HEK293 (cell line): ENCODE results near the gene EIF3L.

ENCODE experiments used
- BCL11A ChIP-seq: fragments of 450-650 bp; formaldehyde crosslinking; IDR thresholded peaks from 2 replicates; pipeline ENCODE4 v1.5.1; 2016; ENCODE audit warnings: low read depth, missing biosample characterization, missing genetic modification characterization
- EGR2 ChIP-seq: fragments of 450-650 bp; formaldehyde crosslinking; IDR thresholded peaks from 2 replicates; pipeline ENCODE4 v1.5.1; 2016; ENCODE audit warnings: low read depth, missing biosample characterization, missing genetic modification characterization
- GFI1B ChIP-seq: fragments of 450-650 bp; formaldehyde crosslinking; IDR thresholded peaks from 2 replicates; pipeline ENCODE4 v1.5.1; 2016; ENCODE audit warnings: missing biosample characterization, missing genetic modification characterization
- GLIS2 ChIP-seq: fragments of 450-650 bp; formaldehyde crosslinking; IDR thresholded peaks from 2 replicates; pipeline ENCODE4 v1.5.1; 2016; ENCODE audit warnings: missing biosample characterization, missing genetic modification characterization
- KLF1 ChIP-seq: fragments of 450-650 bp; formaldehyde crosslinking; IDR thresholded peaks from 2 replicates; pipeline ENCODE4 v1.5.1; 2016; ENCODE audit warnings: missing biosample characterization, missing genetic modification characterization
- MYNN ChIP-seq: fragments of 450-650 bp; formaldehyde crosslinking; IDR thresholded peaks from 2 replicates; pipeline ENCODE4 v1.5.1; 2016; ENCODE audit warnings: missing biosample characterization, missing genetic modification characterization, borderline replicate concordance
- PRDM1 ChIP-seq: fragments of 450-650 bp; formaldehyde crosslinking; IDR thresholded peaks from 2 replicates; pipeline ENCODE4; 2016; ENCODE audit warnings: missing biosample characterization, missing genetic modification characterization
- ZBTB1 ChIP-seq: fragments of 450-650 bp; formaldehyde crosslinking; IDR thresholded peaks from 2 replicates; pipeline ENCODE4 v1.5.1; 2016; ENCODE audit warnings: missing biosample characterization, missing genetic modification characterization
- ZBTB20 ChIP-seq: fragments of 450-650 bp; formaldehyde crosslinking; IDR thresholded peaks from 2 replicates; pipeline ENCODE4 v1.5.1; 2016; ENCODE audit warnings: missing biosample characterization, missing genetic modification characterization
- ZEB2 ChIP-seq: fragments of 450-650 bp; formaldehyde crosslinking; IDR thresholded peaks from 2 replicates; pipeline ENCODE4 v1.5.1; 2016; ENCODE audit warnings: missing biosample characterization, missing genetic modification characterization
- ZFP37 ChIP-seq: fragments of 450-650 bp; formaldehyde crosslinking; IDR thresholded peaks from 2 replicates; pipeline ENCODE4 v1.5.1; 2016; ENCODE audit warnings: missing biosample characterization, missing genetic modification characterization
- ZNF132 ChIP-seq: fragments of 450-650 bp; formaldehyde crosslinking; IDR thresholded peaks from 2 replicates; pipeline ENCODE4 v1.5.1; 2017; ENCODE audit warnings: missing biosample characterization, missing genetic modification characterization, borderline replicate concordance
- ZNF19 ChIP-seq: fragments of 450-650 bp; formaldehyde crosslinking; IDR thresholded peaks from 2 replicates; pipeline ENCODE4; 2016; ENCODE audit warnings: missing biosample characterization, missing genetic modification characterization, low read depth
- ZNF202 ChIP-seq: fragments of 450-650 bp; formaldehyde crosslinking; IDR thresholded peaks from 2 replicates; pipeline ENCODE4 v1.5.1; 2016; ENCODE audit warnings: missing biosample characterization, missing genetic modification characterization, borderline replicate concordance
- ZNF274 ChIP-seq, 2 experiments: fragments of 200-500 bp in 1 of 2; fragments of 450-650 bp in 1 of 2; sonication (Bioruptor generic) in 1 of 2; formaldehyde crosslinking in 1 of 2; IDR thresholded peaks; 2 replicates each; pipeline versions ENCODE4 v1.5.1 to v1.6.1; 2014 to 2016; ENCODE audit warnings: borderline replicate concordance in 1 of 2, inconsistent platforms in 1 of 2, low read length in 1 of 2, missing biosample characterization in 1 of 2, missing genetic modification characterization in 1 of 2
- ZNF292 ChIP-seq: fragments of 450-650 bp; formaldehyde crosslinking; IDR thresholded peaks from 2 replicates; pipeline ENCODE4 v1.5.1; 2016; ENCODE audit warnings: low read depth, missing biosample characterization, missing genetic modification characterization, borderline replicate concordance
- ZNF426 ChIP-seq: fragments of 450-650 bp; formaldehyde crosslinking; IDR thresholded peaks from 2 replicates; pipeline ENCODE4 v1.5.1; 2017; ENCODE audit warnings: missing biosample characterization, missing genetic modification characterization, mild to moderate bottlenecking, inconsistent platforms, moderate library complexity
- ZNF473 ChIP-seq: fragments of 450-650 bp; formaldehyde crosslinking; IDR thresholded peaks from 2 replicates; pipeline ENCODE4 v1.5.1; 2017; ENCODE audit warnings: missing biosample characterization, missing genetic modification characterization
- ZNF501 ChIP-seq: fragments of 450-650 bp; formaldehyde crosslinking; IDR thresholded peaks from 2 replicates; pipeline ENCODE4 v1.5.1; 2016; ENCODE audit warnings: missing biosample characterization, missing genetic modification characterization
- ZNF544 ChIP-seq: fragments of 450-650 bp; formaldehyde crosslinking; IDR thresholded peaks from 2 replicates; pipeline ENCODE4 v1.5.0; 2017; ENCODE audit warnings: missing biosample characterization, missing genetic modification characterization
- ZNF549 ChIP-seq: fragments of 450-650 bp; IDR thresholded peaks from 2 replicates; pipeline ENCODE4 v1.5.1; 2018; ENCODE audit warnings: missing biosample characterization, missing genetic modification characterization, mild to moderate bottlenecking, inconsistent platforms, moderate library complexity
- ZNF626 ChIP-seq: fragments of 450-650 bp; sonication (Bioruptor Pico); formaldehyde crosslinking; IDR thresholded peaks from 2 replicates; pipeline ENCODE4 v1.5.1; 2018; ENCODE audit warnings: missing biosample characterization, missing genetic modification characterization, inconsistent platforms
- ZNF768 ChIP-seq: fragments of 450-650 bp; formaldehyde crosslinking; IDR thresholded peaks from 2 replicates; pipeline ENCODE4 v1.5.1; 2018; ENCODE audit warnings: missing biosample characterization, mild to moderate bottlenecking, missing genetic modification characterization
- ZNF776 ChIP-seq: fragments of 450-650 bp; formaldehyde crosslinking; IDR thresholded peaks from 2 replicates; pipeline ENCODE4 v1.5.0; 2017; ENCODE audit warnings: missing biosample characterization, missing genetic modification characterization, borderline replicate concordance
- ZNF792 ChIP-seq: fragments of 450-650 bp; formaldehyde crosslinking; IDR thresholded peaks from 2 replicates; pipeline ENCODE4 v1.5.1; 2016; ENCODE audit warnings: missing biosample characterization, missing genetic modification characterization
- TF ChIP-seq, protein P1 (sequence below): fragments of 450-650 bp; formaldehyde crosslinking; IDR thresholded peaks from 2 replicates; pipeline ENCODE4 v1.5.1; 2016; ENCODE audit warnings: missing biosample characterization, missing genetic modification characterization
- TF ChIP-seq, protein P2 (sequence below): fragments of 450-650 bp; formaldehyde crosslinking; IDR thresholded peaks from 2 replicates; pipeline ENCODE4 v1.5.1; 2016; ENCODE audit warnings: missing biosample characterization, missing genetic modification characterization
- TF ChIP-seq, protein P3 (sequence below): fragments of 450-650 bp; formaldehyde crosslinking; IDR thresholded peaks from 2 replicates; pipeline ENCODE4 v1.5.1; 2016; ENCODE audit warnings: missing biosample characterization, missing genetic modification characterization, borderline replicate concordance
- TF ChIP-seq, protein P4 (sequence below): fragments of 450-650 bp; formaldehyde crosslinking; IDR thresholded peaks from 2 replicates; pipeline ENCODE4 v1.5.1; 2016; ENCODE audit warnings: missing biosample characterization, missing genetic modification characterization

Gene EIF3L

DNA sequence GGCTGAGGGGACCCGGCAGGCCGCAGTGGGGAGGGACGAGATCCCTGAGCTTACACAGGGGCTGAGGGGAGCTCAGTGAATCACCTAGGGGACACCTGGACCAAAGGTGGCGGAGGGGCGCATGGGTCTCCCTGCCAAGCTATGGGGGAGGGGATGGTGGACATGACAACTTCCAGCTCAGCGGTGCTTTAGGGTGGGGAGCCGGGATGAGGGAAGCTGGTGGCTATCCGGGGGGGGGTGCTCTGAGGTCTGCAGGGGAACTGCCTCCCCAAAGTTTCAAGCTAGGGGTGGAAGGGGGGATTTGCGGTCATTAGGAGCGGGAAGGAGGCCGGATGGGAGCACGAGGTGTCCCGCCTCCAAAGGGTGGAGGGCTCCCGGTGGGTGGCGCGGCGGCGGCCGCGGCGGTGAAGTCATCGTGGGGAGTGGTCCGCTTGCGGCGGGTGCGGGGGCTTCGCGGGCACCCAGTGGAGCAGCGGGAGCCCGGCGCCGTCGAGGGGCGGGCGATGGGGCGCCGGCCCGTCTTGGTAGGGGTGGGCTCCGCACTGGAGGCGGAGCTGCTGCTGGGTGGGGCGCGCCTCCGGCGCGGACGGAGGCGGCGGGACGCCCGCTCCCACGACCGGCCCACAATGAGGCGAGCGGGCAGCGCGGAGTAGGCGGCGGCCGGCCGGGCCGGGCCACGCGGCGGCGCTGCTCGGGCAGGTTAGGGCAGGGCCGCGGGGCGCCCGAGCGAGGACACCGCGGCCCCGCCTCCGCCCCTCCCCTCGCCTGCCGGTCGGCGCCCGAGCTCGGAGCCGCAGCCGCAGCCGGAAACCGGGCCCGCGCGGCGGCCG is 56.5 kb downstream of the EIF3L start, which contains the start of gene MICALL1 (continued):
- TF ChIP-seq, protein P1, sequence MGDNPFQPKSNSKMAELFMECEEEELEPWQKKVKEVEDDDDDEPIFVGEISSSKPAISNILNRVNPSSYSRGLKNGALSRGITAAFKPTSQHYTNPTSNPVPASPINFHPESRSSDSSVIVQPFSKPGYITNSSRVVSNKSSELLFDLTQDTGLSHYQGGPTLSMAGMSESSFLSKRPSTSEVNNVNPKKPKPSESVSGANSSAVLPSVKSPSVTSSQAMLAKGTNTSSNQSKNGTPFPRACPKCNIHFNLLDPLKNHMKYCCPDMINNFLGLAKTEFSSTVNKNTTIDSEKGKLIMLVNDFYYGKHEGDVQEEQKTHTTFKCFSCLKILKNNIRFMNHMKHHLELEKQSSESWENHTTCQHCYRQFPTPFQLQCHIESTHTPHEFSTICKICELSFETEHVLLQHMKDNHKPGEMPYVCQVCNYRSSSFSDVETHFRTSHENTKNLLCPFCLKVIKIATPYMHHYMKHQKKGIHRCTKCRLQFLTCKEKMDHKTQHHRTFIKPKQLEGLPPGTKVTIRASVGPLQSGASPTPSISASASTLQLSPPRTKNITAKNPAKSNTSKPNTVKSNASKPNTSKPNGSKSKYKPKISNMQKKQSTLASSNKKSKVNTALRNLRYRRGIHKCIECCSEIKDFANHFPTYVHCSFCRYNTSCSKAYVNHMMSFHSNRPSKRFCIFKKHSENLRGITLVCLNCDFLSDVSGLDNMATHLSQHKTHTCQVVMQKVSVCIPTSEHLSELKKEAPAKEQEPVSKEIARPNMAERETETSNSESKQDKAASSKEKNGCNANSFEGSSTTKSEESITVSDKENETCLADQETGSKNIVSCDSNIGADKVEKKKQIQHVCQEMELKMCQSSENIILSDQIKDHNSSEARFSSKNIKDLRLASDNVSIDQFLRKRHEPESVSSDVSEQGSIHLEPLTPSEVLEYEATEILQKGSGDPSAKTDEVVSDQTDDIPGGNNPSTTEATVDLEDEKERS (tag by site-specific recombination) = no peak
- TF ChIP-seq KLF1 (tag by site-specific recombination) = peak; percentile 89
- no peak for TF ChIP-seq ZNF426 (tag by site-specific recombination)
- TF ChIP-seq, protein P2, sequence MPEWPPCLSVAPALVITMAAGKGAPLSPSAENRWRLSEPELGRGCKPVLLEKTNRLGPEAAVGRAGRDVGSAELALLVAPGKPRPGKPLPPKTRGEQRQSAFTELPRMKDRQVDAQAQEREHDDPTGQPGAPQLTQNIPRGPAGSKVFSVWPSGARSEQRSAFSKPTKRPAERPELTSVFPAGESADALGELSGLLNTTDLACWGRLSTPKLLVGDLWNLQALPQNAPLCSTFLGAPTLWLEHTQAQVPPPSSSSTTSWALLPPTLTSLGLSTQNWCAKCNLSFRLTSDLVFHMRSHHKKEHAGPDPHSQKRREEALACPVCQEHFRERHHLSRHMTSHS = no peak
- TF ChIP-seq ZBTB1 (tag by site-specific recombination) = no peak
- no peak for TF ChIP-seq ZNF768 (tag by site-specific recombination)
- no peak for TF ChIP-seq ZNF274 (IDR thresholded peaks at IDR 0.05; ENCODE audit: low read length)
- no peak for TF ChIP-seq ZNF274 (tag by site-specific recombination; IDR thresholded peaks at IDR 0.05; ENCODE audit: borderline replicate concordance)
- no peak for TF ChIP-seq ZNF19 (tag by site-specific recombination)
- TF ChIP-seq ZNF549 = no peak
- no peak for TF ChIP-seq ZNF202 (tag by site-specific recombination)
- no peak for TF ChIP-seq ZNF544 (tag by site-specific recombination)
- no peak for TF ChIP-seq ZEB2
- TF ChIP-seq PRDM1 (tag by site-specific recombination) = no peak
- no peak for TF ChIP-seq ZNF626 (tag by site-specific recombination)
- TF ChIP-seq ZNF792 (tag by site-specific recombination) = no peak; the same call in 1 of the 2 replicates
- TF ChIP-seq ZNF776 (tag by site-specific recombination) = no peak
- TF ChIP-seq GFI1B (tag by site-specific recombination) = no peak
- TF ChIP-seq ZNF292 (tag by site-specific recombination) = no peak
- no peak for TF ChIP-seq ZNF473 (tag by site-specific recombination)
- TF ChIP-seq GLIS2 (tag by site-specific recombination) = peak; percentile 84
- no peak for TF ChIP-seq MYNN (tag by site-specific recombination)
- TF ChIP-seq ZFP37 (tag by site-specific recombination) = 0 out of 2 replicates have a peak, but pooled peaks have one; percentile 1
- 0 out of 2 replicates have a peak, but pooled peaks have one; percentile 44 for TF ChIP-seq ZBTB20 (tag by site-specific recombination)
- TF ChIP-seq, protein P3, sequence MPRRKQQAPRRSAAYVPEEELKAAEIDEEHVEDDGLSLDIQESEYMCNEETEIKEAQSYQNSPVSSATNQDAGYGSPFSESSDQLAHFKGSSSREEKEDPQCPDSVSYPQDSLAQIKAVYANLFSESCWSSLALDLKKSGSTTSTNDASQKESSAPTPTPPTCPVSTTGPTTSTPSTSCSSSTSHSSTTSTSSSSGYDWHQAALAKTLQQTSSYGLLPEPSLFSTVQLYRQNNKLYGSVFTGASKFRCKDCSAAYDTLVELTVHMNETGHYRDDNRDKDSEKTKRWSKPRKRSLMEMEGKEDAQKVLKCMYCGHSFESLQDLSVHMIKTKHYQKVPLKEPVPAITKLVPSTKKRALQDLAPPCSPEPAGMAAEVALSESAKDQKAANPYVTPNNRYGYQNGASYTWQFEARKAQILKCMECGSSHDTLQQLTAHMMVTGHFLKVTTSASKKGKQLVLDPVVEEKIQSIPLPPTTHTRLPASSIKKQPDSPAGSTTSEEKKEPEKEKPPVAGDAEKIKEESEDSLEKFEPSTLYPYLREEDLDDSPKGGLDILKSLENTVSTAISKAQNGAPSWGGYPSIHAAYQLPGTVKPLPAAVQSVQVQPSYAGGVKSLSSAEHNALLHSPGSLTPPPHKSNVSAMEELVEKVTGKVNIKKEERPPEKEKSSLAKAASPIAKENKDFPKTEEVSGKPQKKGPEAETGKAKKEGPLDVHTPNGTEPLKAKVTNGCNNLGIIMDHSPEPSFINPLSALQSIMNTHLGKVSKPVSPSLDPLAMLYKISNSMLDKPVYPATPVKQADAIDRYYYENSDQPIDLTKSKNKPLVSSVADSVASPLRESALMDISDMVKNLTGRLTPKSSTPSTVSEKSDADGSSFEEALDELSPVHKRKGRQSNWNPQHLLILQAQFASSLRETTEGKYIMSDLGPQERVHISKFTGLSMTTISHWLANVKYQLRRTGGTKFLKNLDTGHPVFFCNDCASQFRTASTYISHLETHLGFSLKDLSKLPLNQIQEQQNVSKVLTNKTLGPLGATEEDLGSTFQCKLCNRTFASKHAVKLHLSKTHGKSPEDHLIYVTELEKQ = no peak
- TF ChIP-seq, protein P4, sequence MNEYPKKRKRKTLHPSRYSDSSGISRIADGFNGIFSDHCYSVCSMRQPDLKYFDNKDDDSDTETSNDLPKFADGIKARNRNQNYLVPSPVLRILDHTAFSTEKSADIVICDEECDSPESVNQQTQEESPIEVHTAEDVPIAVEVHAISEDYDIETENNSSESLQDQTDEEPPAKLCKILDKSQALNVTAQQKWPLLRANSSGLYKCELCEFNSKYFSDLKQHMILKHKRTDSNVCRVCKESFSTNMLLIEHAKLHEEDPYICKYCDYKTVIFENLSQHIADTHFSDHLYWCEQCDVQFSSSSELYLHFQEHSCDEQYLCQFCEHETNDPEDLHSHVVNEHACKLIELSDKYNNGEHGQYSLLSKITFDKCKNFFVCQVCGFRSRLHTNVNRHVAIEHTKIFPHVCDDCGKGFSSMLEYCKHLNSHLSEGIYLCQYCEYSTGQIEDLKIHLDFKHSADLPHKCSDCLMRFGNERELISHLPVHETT (tag by site-specific recombination) = no peak
- TF ChIP-seq ZNF501 (tag by site-specific recombination) = no peak
- TF ChIP-seq BCL11A (tag by site-specific recombination) = no peak
- no peak for TF ChIP-seq ZNF132 (tag by site-specific recombination)
- peak; percentile 56 for TF ChIP-seq EGR2 (tag by site-specific recombination)
